MM.1S (cell line): ENCODE measurements around the gene OXSR1.

Source experiments
- DNase-seq: peaks from one replicate; pipeline ENCODE4 v3.0.0-alpha.2; 2015
- H2AFZ ChIP-seq: fragments of 300-600 bp; sonication (generic); 2 replicates; pipeline ENCODE4 v1.6.0; 2016; ENCODE audit warnings: antibody characterized with exemption, low read length
- H3F3A ChIP-seq: fragments of 300-600 bp; sonication (generic); 2 replicates; pipeline ENCODE4 v1.6.1; 2016; ENCODE audit warnings: mild to moderate bottlenecking, antibody characterized with exemption, low read length, moderate library complexity, mixed read lengths; ENCODE audit not compliant: insufficient read depth
- H3K27ac ChIP-seq: fragments of 300-600 bp; sonication (generic); 2 replicates; pipeline ENCODE4 v1.5.1; 2016; ENCODE audit warnings: mild to moderate bottlenecking, low read length
- H3K27me3 ChIP-seq: fragments of 300-600 bp; sonication (generic); replicated peaks from 2 replicates; pipeline ENCODE4 v1.6.0; 2016; ENCODE audit warnings: low read length; ENCODE audit not compliant: insufficient read depth
- H3K36me3 ChIP-seq: fragments of 300-600 bp; sonication (generic); replicated peaks from 2 replicates; pipeline ENCODE4 v1.6.1; 2016; ENCODE audit warnings: mild to moderate bottlenecking, low read length, mixed read lengths; ENCODE audit not compliant: insufficient read depth
- H3K4me1 ChIP-seq: fragments of 300-600 bp; sonication (generic); 2 replicates; pipeline ENCODE4 v1.6.1; 2016; ENCODE audit warnings: low read length, mixed read lengths
- H3K4me2 ChIP-seq: fragments of 300-600 bp; sonication (generic); 2 replicates; pipeline ENCODE4 v1.6.0; 2016; ENCODE audit warnings: low read depth, low read length
- H3K4me3 ChIP-seq: fragments of 300-600 bp; sonication (generic); 2 replicates; pipeline ENCODE4 v1.5.1; 2016; ENCODE audit warnings: low read length, mixed read lengths
- H3K79me2 ChIP-seq: fragments of 300-600 bp; sonication (generic); 2 replicates; pipeline ENCODE4 v1.6.1; 2016; ENCODE audit warnings: mixed run types, low read length, mixed read lengths
- H3K9ac ChIP-seq: fragments of 300-600 bp; sonication (generic); 2 replicates; pipeline ENCODE4 v1.6.1; 2016; ENCODE audit warnings: low read length, mixed read lengths
- H3K9me2 ChIP-seq: fragments of 300-600 bp; sonication (generic); replicated peaks from 2 replicates; pipeline ENCODE4 v1.6.1; 2016; ENCODE audit warnings: mild to moderate bottlenecking, low read length, mixed read lengths; ENCODE audit not compliant: insufficient read depth
- H3K9me3 ChIP-seq: fragments of 300-600 bp; sonication (generic); replicated peaks from 2 replicates; pipeline ENCODE4 v1.6.1; 2016; ENCODE audit warnings: mild to moderate bottlenecking, low read length, mixed read lengths; ENCODE audit not compliant: insufficient read depth
- H4K20me1 ChIP-seq: fragments of 300-600 bp; sonication (generic); 2 replicates; pipeline ENCODE4 v1.6.1; 2016; ENCODE audit warnings: mild to moderate bottlenecking, low read length, moderate library complexity, mixed read lengths; ENCODE audit not compliant: insufficient read depth
- EZH2 ChIP-seq: fragments of 300-600 bp; sonication (generic); optimal IDR thresholded peaks from 2 replicates; pipeline ENCODE3; 2017; ENCODE audit warnings: low read depth, mild to moderate bottlenecking, antibody characterized with exemption, low read length, mixed read lengths
- EZH2phosphoT487 ChIP-seq: fragments of 300-600 bp; sonication (generic); IDR thresholded peaks from 2 replicates; pipeline ENCODE4 v1.6.1; 2018; ENCODE audit warnings: antibody characterized with exemption, low read length
- TF ChIP-seq, protein P1 (sequence below): fragments of 300-600 bp; sonication (generic); IDR thresholded peaks from 2 replicates; pipeline ENCODE4 v1.5.1; 2016; ENCODE audit warnings: antibody characterized with exemption, low read length, mixed read lengths

OXSR1 gene

GRCh38 chr3:38278841-38279240, 113.5 kb downstream of the OXSR1 start:
- Histone ChIP-seq H3K36me3 (no peaks in the 10 kb centered on the region), H2AFZ (no peak overlapping the region), H3K9ac (no peak overlapping the region), H3K27me3 (no peaks in the 10 kb centered on the region), H3K79me2 (no peaks in the 10 kb centered on the region), H3K9me3 (no peaks in the 10 kb centered on the region), H3K4me3 (no peak overlapping the region), H3K9me2 (no peaks in the 10 kb centered on the region), H3K27ac (no peak overlapping the region), H4K20me1 (no peaks in the 10 kb centered on the region), H3K4me1 (peaks cover 7% of the 10 kb centered on the region), H3K4me2 (no peak overlapping the region), H3F3A (no peaks in the 10 kb centered on the region)
- DNase-seq: no peak
- no peak for TF ChIP-seq EZH2
- TF ChIP-seq, protein P1, sequence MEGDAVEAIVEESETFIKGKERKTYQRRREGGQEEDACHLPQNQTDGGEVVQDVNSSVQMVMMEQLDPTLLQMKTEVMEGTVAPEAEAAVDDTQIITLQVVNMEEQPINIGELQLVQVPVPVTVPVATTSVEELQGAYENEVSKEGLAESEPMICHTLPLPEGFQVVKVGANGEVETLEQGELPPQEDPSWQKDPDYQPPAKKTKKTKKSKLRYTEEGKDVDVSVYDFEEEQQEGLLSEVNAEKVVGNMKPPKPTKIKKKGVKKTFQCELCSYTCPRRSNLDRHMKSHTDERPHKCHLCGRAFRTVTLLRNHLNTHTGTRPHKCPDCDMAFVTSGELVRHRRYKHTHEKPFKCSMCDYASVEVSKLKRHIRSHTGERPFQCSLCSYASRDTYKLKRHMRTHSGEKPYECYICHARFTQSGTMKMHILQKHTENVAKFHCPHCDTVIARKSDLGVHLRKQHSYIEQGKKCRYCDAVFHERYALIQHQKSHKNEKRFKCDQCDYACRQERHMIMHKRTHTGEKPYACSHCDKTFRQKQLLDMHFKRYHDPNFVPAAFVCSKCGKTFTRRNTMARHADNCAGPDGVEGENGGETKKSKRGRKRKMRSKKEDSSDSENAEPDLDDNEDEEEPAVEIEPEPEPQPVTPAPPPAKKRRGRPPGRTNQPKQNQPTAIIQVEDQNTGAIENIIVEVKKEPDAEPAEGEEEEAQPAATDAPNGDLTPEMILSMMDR: no peak

GRCh38 chr3:38281895-38282686, 116.8 kb downstream of the OXSR1 start, which contains the start of gene SLC22A14:
SLC22A14 (plus strand) TSS chr3:38282294; CDS start chr3:38306027, 23,733 bp downstream.
- Histone ChIP-seq H3K4me2 (no peak within 1 kb of the TSS), H3K9me2 (no peaks in the 10 kb centered on the region), H3K27ac (no peak within 1 kb of the TSS), H3K36me3 (no peaks in the 10 kb centered on the region), H3K79me2 (no peaks in the 10 kb centered on the region), H3K4me1 (peaks cover 7% of the 10 kb centered on the region), H2AFZ (no peak within 1 kb of the TSS), H3K4me3 (no peak within 1 kb of the TSS), H4K20me1 (no peaks in the 10 kb centered on the region), H3F3A (no peaks in the 10 kb centered on the region), H3K9me3 (no peaks in the 10 kb centered on the region), H3K27me3 (no peaks in the 10 kb centered on the region), H3K9ac (no peak within 1 kb of the TSS)
- no peak for DNase-seq
- TF ChIP-seq, protein P1: no peak
- TF ChIP-seq EZH2phosphoT487 (no peak), EZH2 (no peak)

DNA sequence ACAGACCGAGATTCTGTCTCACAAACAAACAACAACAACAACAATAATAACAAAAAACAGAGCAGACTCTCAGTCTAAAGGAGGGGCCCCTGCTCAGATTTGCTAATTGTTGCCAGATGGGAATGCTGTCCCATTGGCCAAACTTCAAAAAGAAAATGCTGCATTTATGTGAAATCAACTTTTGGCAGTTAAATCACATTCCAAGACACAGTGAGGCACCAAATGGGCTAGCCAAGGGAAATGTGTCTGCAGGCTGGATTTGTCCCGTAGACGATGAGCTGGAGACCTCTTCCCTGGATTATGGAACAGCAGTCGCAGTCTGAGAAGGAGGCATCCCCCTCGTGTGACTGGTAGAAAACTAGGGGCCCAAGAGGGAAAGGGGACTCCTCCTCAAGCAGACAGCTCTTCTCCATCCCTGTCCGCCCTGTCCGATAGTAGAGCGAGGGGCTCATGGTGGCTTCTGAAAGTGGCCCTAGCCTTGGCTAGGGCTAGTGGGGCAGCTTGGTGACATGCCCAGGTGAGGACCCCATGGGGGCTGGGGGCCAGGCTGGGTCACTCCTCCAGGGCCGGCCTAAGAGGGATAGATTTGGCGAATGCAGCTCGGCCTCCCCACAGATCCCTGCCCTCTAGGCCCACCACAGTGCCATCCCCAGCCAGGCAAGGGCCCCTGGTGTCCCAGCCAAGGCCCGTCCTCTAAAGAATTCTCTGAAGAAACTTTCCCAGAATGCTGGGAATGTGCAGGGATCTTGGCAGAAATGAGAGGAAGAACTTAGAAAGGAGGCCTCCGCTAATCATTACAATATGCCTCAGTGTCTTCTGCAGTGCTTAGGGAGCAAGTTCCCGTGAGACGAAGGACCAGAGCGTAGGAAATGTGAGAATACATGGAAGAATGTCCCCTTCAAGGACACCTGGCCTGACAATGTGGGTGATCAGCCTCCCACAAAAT, 118.7 kb downstream of the OXSR1 start:
- Histone ChIP-seq H3F3A (no peaks in the 10 kb centered on the region), H3K9me2 (no peaks in the 10 kb centered on the region)

More for the DNA sequence above, 118.7 kb downstream of the OXSR1 start:
- Histone ChIP-seq H3K9me3 (no peaks in the 10 kb centered on the region), H3K27ac (no peak overlapping the region), H3K4me1 (peaks cover 7% of the 10 kb centered on the region), H3K9ac (no peak overlapping the region), H2AFZ (no peak overlapping the region), H3K27me3 (no peaks in the 10 kb centered on the region), H4K20me1 (no peaks in the 10 kb centered on the region), H3K4me3 (no peak overlapping the region), H3K4me2 (no peak overlapping the region), H3K79me2 (no peaks in the 10 kb centered on the region), H3K36me3 (no peaks in the 10 kb centered on the region)
- no peak for DNase-seq
- no peak for TF ChIP-seq EZH2phosphoT487
- TF ChIP-seq EZH2: no peak
- TF ChIP-seq, protein P1: no peak
